ENCODE results near the gene GDF2.

GRCh38 chr10:47300429-47300931 is 21.8 kb upstream of the GDF2 start:
- TF ChIP-seq CTCF (IDR thresholded peaks at IDR 0.05) (no peak), POLR2A (IDR thresholded peaks at IDR 0.05) (no peak)
